Activated T-helper 1 cell treated with anti-CD3 and anti-CD28 coated beads, Interleukin-2, amount 50 U/mL, for 16 hours (primary cell): ENCODE data around the gene ATG10.
"Not testable (repeated sequence)": the region's sequence is repeated elsewhere in the genome, so short reads cannot be mapped to it uniquely, and the experiment has no call there.

Experiments used
- DNase-seq, 2 donors: peaks; one replicate each; pipeline ENCODE4 v3.0.0-alpha.2; 2020; ENCODE audit warnings: low read depth in 1 of 2, low spot score in 1 of 2

Gene ATG10

GRCh38 chr5:82115858-82116257 lies 144.0 kb downstream of the ATG10 start:
- no peak for DNase-seq

DNA sequence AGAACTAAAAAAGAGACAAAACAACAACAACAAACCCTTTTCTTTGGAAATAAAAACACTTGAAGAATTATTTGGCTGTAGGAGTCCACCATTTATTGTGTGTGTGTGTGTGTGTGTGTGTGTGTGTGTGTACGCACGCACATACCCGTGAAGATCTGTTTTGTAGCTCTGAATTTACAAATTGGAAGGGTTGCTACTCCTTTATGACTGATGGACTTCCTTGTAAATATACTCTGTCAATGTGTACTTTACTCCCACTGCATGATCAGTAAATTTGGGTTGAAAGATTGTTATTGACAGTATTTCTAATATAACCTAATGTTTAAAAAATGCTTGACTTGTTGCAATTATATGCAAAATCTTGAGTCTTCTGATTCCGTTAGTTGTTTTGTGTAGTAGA lies 148.1 kb downstream of the ATG10 start:
- DNase-seq = no peak

DNA sequence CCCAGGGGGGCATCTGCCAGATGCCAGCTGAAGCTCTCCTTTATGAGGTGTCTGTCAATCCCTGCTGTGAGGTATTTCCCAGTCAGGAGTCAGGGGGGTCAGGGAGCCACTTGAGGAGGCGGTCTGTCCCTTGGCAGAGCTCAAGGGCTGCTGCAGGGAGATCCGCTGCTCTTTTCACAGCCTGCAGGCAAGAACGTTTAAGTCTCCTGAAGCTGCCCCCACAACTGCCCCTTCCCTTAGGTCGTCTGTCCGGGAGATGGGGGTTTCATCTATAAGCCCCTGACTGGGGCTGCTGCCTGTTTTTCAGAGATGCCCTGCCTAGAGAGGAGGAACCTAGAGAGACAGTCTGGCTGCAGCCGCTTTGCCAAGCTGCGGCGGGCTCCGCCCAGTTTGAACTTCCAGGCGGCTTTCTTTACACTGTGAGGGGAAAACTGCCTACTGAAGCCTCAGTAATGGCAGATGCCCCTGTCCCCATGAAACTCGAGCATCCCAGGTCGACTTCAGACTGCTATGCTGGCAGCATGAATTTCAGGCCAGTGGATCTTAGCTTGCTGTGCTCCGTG lies 158.0 kb downstream of the ATG10 start:
- no peak for DNase-seq

GRCh38 chr5:82130602-82131001 lies 158.8 kb downstream of the ATG10 start:
- no peak for DNase-seq

GRCh38 chr5:82137205-82137604 lies 165.4 kb downstream of the ATG10 start:
- no peak for DNase-seq

- DNase-seq = not testable (repeated sequence)
These were observed 168.0 kb downstream of the ATG10 start for GRCh38 chr5:82139837-82140236.

- DNase-seq = no peak
These were observed 170.5 kb downstream of the ATG10 start for GRCh38 chr5:82142217-82142841.

- no peak for DNase-seq
These were observed 171.2 kb downstream of the ATG10 start for GRCh38 chr5:82142928-82143577.

GRCh38 chr5:82147860-82148573 lies 176.2 kb downstream of the ATG10 start:
- no peak for DNase-seq

- no peak for DNase-seq
These were observed 177.6 kb downstream of the ATG10 start for GRCh38 chr5:82149434-82149833.

GRCh38 chr5:82150559-82150958 lies 178.7 kb downstream of the ATG10 start:
- DNase-seq = no peak

GRCh38 chr5:82151204-82151603 lies 179.4 kb downstream of the ATG10 start:
- no peak for DNase-seq

DNA sequence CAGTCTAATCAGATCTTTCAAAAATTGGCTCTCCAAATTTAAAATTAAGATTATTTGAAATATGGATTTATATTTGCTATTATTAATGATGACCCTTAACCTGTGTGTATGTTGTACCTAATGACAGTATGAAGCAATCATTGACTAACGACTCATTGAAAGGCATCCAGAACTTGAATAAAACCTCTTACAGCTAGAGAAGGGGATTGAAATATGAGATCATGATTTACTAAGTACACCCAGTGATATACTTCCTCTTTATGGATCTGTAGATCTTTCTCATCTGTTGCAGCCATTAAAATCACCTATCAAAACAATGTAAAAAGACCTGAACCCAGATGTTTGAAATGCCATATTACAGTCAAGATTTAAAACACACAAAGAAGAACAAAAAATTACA lies 179.8 kb downstream of the ATG10 start:
- DNase-seq = no peak

- no peak for DNase-seq
These were observed 181.2 kb downstream of the ATG10 start for GRCh38 chr5:82152978-82153481.

GRCh38 chr5:82154776-82155175 lies 183.0 kb downstream of the ATG10 start:
- DNase-seq = no peak

- no peak for DNase-seq
These were observed 183.5 kb downstream of the ATG10 start for GRCh38 chr5:82155305-82155704.

DNA sequence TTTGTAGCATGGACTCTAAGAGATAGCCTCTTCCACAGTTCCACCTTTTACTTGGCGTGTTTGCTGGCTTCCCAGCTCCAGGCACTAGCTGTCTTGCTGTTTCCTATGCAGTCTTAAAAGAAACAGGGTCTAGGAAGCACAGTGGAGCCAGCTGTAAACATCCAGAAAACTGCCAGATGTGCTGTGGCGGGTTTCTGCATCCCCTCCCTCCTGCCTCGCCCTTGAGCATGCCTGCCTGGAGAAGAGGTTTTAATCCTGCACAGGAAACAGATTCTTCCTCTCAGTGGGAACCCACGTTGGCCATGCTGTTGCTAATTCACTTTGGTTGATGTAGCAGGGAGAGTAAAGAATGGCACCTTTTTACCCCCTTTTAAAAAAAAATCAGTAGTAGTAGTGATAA lies 185.1 kb downstream of the ATG10 start:
- no peak for DNase-seq

DNA sequence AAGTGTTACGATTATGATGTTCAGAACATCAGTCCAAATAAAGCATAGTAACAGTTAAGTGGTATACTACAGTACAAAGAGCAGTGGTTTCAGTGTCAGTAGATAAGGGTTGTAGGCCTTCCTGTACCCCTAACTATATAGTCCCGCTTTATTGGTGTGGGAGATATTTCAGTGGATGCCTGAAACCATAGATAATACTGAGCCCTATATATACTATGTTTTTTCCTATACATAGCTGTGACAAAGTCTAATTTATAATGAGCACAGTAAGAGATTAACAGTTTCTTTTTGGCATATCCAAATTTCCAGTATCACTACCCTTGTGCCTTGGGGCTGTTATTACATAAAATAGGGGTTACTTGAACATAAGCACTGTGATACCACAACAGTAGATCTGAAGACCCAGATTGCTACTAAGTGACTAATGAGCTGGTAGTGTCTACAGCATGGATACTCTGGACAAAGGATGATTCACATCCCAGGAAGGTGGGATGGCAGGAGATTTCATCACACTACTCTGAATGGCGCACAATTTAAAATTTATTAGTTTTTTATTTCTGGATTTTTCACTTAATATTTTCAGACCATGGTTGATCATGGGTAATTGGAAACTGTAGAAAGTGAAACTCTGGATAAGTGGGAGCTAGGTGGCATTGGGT lies 187.1 kb downstream of the ATG10 start:
- DNase-seq = no peak

- no peak for DNase-seq
These were observed 189.1 kb downstream of the ATG10 start for GRCh38 chr5:82160948-82161347.

DNA sequence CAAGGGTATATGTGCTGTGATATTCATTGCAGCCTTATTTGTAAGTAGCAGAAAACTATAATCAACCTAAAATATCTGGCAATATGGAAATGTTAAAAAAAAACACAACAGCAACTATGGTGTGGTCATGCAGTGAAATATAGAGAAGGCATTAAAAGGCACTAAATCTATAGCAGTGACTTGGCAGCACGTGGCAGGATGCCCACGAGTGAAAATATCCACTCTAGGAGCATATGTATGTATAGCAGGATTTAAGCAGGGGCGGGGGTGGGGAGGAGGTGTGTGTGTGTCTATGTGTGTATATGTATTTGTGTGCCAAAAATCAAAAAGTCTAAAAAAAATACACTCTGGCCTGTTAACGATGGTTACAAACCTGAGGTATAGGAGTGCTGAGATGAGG lies 190.8 kb downstream of the ATG10 start:
- DNase-seq = no peak

GRCh38 chr5:82163452-82164175 lies 191.8 kb downstream of the ATG10 start:
- no peak for DNase-seq
